GM10248 (cell line): ENCODE measurements around the gene DLK1.

Experiments
- CTCF ChIA-PET: fragments of 300-600 bp; sonication (Branson Sonifier 250); formaldehyde crosslinking; extraction: SDS; loops from one replicate; lab custom pipeline; 2021; ENCODE audit warnings: antibody characterized with exemption; lab: Yijun Ruan, JAX
- POLR2A ChIA-PET: fragments of 350-650 bp; sonication (Branson Sonifier 250); formaldehyde crosslinking; extraction: SDS; loops from one replicate; lab custom pipeline; 2020; ENCODE audit warnings: antibody characterized with exemption; lab: Yijun Ruan, JAX
- DNase-seq: peaks from one replicate; pipeline ENCODE4 v3.0.0; 2012; ENCODE audit errors: extremely low spot score
- CTCF ChIP-seq: IDR thresholded peaks from 2 replicates; pipeline ENCODE4 v1.5.1; 2012; ENCODE audit warnings: mild to moderate bottlenecking, low read depth; ENCODE audit errors: extremely low read depth, missing control alignments, control extremely low read depth

Gene DLK1

GRCh38 chr14:100780246-100780645 lies 53.6 kb downstream of the DLK1 start:
- DNase-seq, result no peak
- ChIA-PET POLR2A (no interaction called here), CTCF (no interaction called here)
- no peak for TF ChIP-seq CTCF

GRCh38 chr14:100780646-100781355 lies 54.1 kb downstream of the DLK1 start:
- DNase-seq, result no peak
- ChIA-PET POLR2A (no interaction called here), CTCF (no interaction called here)
- no peak for TF ChIP-seq CTCF

GRCh38 chr14:100781952-100782351 lies 55.3 kb downstream of the DLK1 start:
- no peak for DNase-seq
- CTCF ChIA-PET, result no interaction called here
- POLR2A ChIA-PET, result no interaction called here
- TF ChIP-seq CTCF, result no peak

- no peak for TF ChIP-seq CTCF
- no peak for DNase-seq
- POLR2A ChIA-PET, result no interaction called here
- CTCF ChIA-PET, result no interaction called here
These were observed 56.0 kb downstream of the DLK1 start for GRCh38 chr14:100782516-100783320.

- POLR2A ChIA-PET, result no interaction called here
- CTCF ChIA-PET, result no interaction called here
- no peak for TF ChIP-seq CTCF
- no peak for DNase-seq
These were observed 57.1 kb downstream of the DLK1 start for GRCh38 chr14:100783630-100784370.

- TF ChIP-seq CTCF, result no peak
- POLR2A ChIA-PET, result no interaction called here
- no peak for DNase-seq
- CTCF ChIA-PET, result no interaction called here
These were observed 58.0 kb downstream of the DLK1 start for GRCh38 chr14:100784523-100785337.
